SH-SY5Y (cell line): Measurements from ENCODE around the gene NR3C2.

Experiments used
- GATA2 ChIP-seq: IDR thresholded peaks from 2 replicates; pipeline ENCODE4 v1.6.1; 2011; ENCODE audit warnings: mild to moderate bottlenecking, low read depth, low read length
- GATA3 ChIP-seq: IDR thresholded peaks from 2 replicates; pipeline ENCODE4 v1.6.1; 2011; ENCODE audit warnings: low read depth, mild to moderate bottlenecking, low read length, moderate library complexity

NR3C2 gene

GRCh38 chr4:148048598-148048997 lies 393.6 kb downstream of the NR3C2 start:
- TF ChIP-seq GATA3 (no peak), GATA2 (no peak)

- TF ChIP-seq GATA2: no peak
- no peak for TF ChIP-seq GATA3
These were observed 397.3 kb downstream of the NR3C2 start for GRCh38 chr4:148044912-148045352.

- TF ChIP-seq GATA2 (no peak), GATA3 (no peak)
These were observed 397.9 kb downstream of the NR3C2 start for GRCh38 chr4:148044089-148044911.

GRCh38 chr4:148041606-148042329 lies 400.4 kb downstream of the NR3C2 start:
- TF ChIP-seq GATA2 (no peak), GATA3 (no peak)

GRCh38 chr4:148034813-148035212 lies 407.4 kb downstream of the NR3C2 start:
- TF ChIP-seq GATA2 (no peak), GATA3 (no peak)

GRCh38 chr4:148030193-148030873 lies 411.9 kb downstream of the NR3C2 start:
- TF ChIP-seq GATA3 (no peak), GATA2 (no peak)

- no peak for TF ChIP-seq GATA3
- no peak for TF ChIP-seq GATA2
These were observed 412.4 kb downstream of the NR3C2 start for GRCh38 chr4:148029781-148030180.
